ENCODE results near the gene JAML. TPM values are rescaled to one million over a fixed set of nuclear protein-coding genes. Genes with fewer than 3 reads are reported as not detected.
A peak's percentile ranks its signal among the peaks of the same experiment; 100 is the strongest.

JAML gene
- total and polyA plus RNA-seq, 2 of the 13 experiments (the other 11 are each of a cell fraction or from before 2014, with no cell fraction given) = 2.0 to 3.3 TPM

DNA sequence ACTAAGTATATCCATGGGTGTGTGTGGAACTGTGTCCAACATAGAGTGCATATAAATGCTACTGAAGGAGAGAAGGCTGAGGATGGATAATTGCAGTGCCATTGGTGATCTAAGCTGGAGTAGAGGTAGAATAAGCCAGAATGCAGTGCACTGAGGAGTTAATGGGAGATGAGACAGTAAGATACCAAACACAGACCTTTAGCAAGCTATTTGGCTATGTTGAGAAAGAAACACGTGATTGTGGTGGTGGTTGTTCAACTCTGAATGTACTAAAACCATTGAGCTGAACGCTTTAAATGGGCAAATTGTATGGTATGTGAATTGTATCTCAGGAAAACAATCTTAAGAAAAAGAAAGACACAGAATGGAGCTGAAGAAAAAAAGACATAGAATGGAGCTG, 22.8 kb downstream of the JAML start (continued):
- no peak for TF ChIP-seq THAP8 (CRISPR knock-in tag; IDR thresholded peaks at IDR 0.05; ENCODE audit: borderline replicate concordance)
- no peak for TF ChIP-seq ZNF790 (CRISPR knock-in tag; IDR thresholded peaks at IDR 0.05; ENCODE audit: borderline replicate concordance)
- no peak for TF ChIP-seq ZFP37 (CRISPR knock-in tag; IDR thresholded peaks at IDR 0.05; ENCODE audit: borderline replicate concordance)
- TF ChIP-seq NFIC (IDR thresholded peaks at IDR 0.05; ENCODE audit: low read length) = no peak
- no peak for TF ChIP-seq SMARCC2 (IDR thresholded peaks at IDR 0.05)
- no peak for TF ChIP-seq PAF1 (CRISPR knock-in tag; IDR thresholded peaks at IDR 0.05)
- TF ChIP-seq NFE2L2 (IDR thresholded peaks at IDR 0.05; ENCODE audit: low read length) = no peak
- no peak for TF ChIP-seq ZNF747 (CRISPR knock-in tag; IDR thresholded peaks at IDR 0.05; ENCODE audit: borderline replicate concordance)
- TF ChIP-seq HNF1B (CRISPR knock-in tag; IDR thresholded peaks at IDR 0.05) = no peak
- no peak for TF ChIP-seq SIX1 (CRISPR knock-in tag; IDR thresholded peaks at IDR 0.05; ENCODE audit: borderline replicate concordance)
- no peak for TF ChIP-seq ZNF557 (CRISPR knock-in tag; IDR thresholded peaks at IDR 0.05)
- TF ChIP-seq GTF2F1 (IDR thresholded peaks at IDR 0.05; ENCODE audit: low read length) = no peak
- TF ChIP-seq TEAD2 (CRISPR knock-in tag; IDR thresholded peaks at IDR 0.05) = no peak
- TF ChIP-seq ZBTB37 (CRISPR knock-in tag; IDR thresholded peaks at IDR 0.05) = no peak
- no peak for TF ChIP-seq ZNF788 (CRISPR knock-in tag; IDR thresholded peaks at IDR 0.05; ENCODE audit: borderline replicate concordance)
- no peak for TF ChIP-seq KAT2B (IDR thresholded peaks at IDR 0.05; ENCODE audit: borderline replicate concordance, low read depth, low read length)
- TF ChIP-seq ZNF605 (CRISPR knock-in tag; IDR thresholded peaks at IDR 0.05) = no peak
- 0 out of 2 replicates have a peak, but pooled peaks have one; percentile 67 for TF ChIP-seq SSRP1 (CRISPR knock-in tag; IDR thresholded peaks at IDR 0.05)
- no peak for TF ChIP-seq NBN (conservative IDR thresholded peaks at IDR 0.05)
- TF ChIP-seq ZNF670 (CRISPR knock-in tag; IDR thresholded peaks at IDR 0.05; ENCODE audit: borderline replicate concordance) = no peak
- TF ChIP-seq, protein P1, sequence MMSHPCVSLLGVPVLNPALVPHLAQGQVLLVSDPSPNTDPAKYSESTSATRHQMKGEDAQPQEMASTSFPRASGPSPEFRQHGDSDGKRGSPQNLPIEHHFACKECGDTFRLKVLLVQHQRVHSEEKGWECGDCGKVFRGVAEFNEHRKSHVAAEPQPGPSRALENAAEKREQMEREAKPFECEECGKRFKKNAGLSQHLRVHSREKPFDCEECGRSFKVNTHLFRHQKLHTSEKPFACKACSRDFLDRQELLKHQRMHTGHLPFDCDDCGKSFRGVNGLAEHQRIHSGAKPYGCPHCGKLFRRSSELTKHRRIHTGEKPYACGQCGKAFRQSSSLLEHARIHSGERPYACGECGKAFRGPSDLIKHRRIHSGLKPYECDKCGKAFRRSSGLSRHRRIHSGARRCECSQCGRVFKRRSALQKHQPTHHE (CRISPR knock-in tag; IDR thresholded peaks at IDR 0.05; ENCODE audit: borderline replicate concordance) = no peak
- no peak for TF ChIP-seq PHF20 (CRISPR knock-in tag; IDR thresholded peaks at IDR 0.05)
- no peak for TF ChIP-seq FOXA3 (CRISPR knock-in tag; IDR thresholded peaks at IDR 0.05)
- no peak for TF ChIP-seq DBP (CRISPR knock-in tag; IDR thresholded peaks at IDR 0.05; ENCODE audit: not compliant biosample characterization)
- no peak for TF ChIP-seq ETV5 (CRISPR knock-in tag; IDR thresholded peaks at IDR 0.05; ENCODE audit: borderline replicate concordance)
